GM18870 (cell line): ENCODE measurements around the gene HHATL.

ENCODE experiments used
- ATAC-seq: cut with Tn5 transposase; IDR thresholded peaks from one replicate; pipeline ENCODE4 v1.9.1; 2021; ENCODE audit warnings: moderate library complexity; ENCODE audit not compliant: unreplicated experiment

HHATL gene, protein sequence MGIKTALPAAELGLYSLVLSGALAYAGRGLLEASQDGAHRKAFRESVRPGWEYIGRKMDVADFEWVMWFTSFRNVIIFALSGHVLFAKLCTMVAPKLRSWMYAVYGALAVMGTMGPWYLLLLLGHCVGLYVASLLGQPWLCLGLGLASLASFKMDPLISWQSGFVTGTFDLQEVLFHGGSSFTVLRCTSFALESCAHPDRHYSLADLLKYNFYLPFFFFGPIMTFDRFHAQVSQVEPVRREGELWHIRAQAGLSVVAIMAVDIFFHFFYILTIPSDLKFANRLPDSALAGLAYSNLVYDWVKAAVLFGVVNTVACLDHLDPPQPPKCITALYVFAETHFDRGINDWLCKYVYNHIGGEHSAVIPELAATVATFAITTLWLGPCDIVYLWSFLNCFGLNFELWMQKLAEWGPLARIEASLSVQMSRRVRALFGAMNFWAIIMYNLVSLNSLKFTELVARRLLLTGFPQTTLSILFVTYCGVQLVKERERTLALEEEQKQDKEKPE

DNA sequence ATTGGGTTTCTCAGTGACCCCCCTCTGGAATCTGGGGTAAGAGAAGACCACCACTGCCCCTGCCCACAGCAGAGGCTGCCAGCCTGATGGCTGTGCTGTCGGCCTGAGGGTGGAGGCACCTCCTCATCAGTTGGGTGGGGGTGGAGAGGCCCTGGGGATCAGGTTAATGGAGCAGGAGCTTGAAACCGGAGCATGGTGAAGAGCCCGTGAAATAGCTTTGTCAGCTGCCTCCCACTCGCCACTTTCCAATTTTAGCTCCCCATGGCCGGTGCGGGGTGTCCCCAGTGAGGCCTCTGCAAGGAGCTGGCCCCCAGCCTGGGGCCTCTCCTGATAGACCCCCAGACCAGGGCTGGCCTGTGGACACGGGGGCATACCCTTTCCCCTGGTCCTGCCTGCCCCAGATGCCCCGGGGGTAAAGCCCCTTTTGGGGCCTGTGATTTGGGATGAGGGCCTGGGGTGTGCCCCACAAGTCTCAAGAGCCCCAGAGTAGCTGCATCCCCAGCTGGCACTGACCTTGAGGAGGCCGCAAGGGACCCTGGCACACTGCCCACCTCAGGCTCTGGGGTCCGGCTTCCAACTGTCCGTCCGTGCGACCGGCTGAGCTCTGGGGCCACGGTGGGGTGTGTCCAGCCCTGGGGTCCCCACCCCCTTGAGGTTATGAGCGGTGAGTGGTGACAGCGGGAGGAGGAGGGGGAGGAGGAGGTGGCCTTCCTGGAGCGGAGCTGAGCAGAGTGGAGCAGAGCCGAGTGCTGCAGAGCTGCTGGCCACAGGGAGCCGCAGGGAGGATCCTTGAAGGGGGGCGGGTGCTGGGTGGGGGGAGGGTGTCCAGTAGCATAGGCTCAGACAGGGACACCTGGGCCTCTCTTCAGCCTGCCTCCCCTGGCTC is at the start of gene HHATL:
TSS of gene HHATL (minus strand) at position 733 of the 886 bp plus-strand sequence. CDS start 1,972 bp downstream, outside the sequence.
- no peak for ATAC-seq

- ATAC-seq = no peak
Measured at GRCh38 chr3:42751609-42752008, 49.0 kb upstream of the HHATL start.

DNA sequence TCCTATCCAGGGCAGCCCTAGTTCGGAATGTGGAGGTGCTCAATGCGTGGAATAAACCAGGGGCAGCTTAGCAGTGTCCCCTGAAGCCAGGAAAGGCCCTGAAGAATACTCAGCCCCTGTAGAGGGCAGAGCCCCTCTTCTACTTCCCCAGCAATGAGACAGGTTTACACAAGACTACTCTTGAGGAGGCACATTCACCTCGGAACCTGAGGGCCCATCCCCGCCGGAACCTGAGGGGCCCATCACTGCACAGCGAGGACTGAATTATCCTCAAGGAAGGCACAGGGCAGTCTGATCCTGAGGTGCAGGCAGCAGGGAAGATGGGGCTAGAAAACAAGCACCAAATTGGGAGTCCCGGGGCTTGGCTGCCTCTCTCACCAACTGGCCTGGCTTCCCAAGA is 48.2 kb upstream of the HHATL start:
- no peak for ATAC-seq

DNA sequence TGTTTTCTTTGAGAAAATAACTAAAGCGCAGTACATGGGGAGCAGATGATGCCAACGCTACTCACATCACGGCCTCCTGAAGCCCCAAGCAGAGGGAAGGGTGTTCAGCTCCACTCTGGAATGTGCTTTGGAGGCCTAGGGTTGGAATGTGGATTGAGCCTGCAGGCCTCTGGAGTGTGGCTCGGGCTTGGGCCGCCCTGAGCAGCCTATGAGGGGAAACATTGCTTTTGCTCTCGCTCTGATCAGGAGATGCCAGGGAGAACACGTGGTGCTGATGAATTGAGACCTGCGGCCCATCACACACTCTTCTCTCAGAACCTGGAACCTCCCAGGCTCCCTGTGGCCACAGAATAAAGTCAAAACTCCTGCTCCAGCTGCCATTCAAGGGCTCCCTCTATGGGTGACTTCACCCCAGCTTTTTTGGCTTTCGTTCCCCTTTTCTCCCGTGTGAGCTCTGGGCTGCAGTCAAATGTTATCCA is 47.2 kb upstream of the HHATL start:
- no peak for ATAC-seq

GRCh38 chr3:42749025-42749752 is 46.6 kb upstream of the HHATL start:
- no peak for ATAC-seq

DNA sequence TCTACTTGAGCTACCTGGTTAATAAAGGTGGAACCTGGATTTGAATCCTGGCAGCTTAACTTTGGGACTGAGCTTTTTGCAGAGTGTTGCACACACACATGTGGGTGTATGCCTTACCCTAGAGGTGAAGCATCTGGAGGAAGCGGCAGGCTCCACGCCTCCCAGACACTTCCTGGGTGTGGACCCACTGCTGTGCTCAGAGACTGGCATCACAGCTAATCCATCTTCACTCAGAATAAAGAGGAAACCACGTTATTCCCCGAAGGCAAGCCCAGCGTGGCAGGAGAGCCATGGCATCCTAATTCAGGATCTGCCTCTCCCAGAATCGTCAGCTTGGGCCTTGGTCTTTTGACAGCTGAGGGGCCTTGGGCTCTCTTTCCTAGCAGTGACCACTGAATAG is 45.0 kb upstream of the HHATL start:
- no peak for ATAC-seq

DNA sequence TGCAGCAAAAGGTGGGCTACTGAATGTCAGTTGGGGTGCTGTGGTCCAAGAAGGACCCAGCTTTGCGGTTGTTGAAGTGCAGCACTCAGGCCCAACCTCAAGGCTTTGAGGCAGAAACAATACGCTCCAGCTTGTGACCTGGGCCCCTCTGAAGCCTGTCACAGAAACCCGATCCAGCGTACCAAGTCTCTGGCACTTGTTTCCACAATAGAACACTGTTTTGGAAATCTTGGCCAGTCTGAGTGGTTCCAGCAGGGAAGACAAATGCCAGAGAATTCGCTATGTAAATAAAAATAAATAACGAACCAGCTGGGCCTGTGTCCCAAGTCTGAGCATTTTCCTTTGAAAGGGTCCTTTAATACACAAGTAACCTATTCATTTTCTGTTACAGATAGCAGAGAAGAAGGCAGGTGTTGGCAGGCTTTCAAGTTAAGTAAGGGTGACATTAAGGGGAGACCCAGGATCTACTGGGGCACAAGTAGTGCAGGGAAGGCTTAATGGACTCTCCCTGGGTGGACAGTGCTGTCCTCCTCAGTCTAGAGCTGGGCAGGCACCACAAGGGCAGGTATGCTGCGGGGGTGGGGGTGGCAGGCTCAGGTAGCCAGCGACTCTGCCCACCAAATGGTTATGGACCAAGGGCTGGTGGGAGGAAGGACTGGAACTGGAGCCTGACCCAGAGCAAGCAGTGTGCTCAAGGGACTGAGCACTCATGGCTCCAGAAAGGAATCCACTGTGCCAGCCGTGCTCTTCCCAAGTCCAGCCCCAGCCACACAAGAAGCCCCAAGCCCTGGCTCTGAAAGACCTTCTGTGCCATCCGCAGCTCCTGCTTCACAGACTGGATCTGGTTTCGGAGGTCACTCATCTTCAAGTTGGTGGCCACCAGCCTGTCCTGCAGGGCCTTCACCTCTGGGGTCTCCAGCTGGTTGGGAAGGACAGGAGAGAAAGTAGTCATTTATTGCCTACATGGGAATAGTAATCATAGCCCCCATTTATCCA is 44.2 kb upstream of the HHATL start:
- ATAC-seq = no peak

DNA sequence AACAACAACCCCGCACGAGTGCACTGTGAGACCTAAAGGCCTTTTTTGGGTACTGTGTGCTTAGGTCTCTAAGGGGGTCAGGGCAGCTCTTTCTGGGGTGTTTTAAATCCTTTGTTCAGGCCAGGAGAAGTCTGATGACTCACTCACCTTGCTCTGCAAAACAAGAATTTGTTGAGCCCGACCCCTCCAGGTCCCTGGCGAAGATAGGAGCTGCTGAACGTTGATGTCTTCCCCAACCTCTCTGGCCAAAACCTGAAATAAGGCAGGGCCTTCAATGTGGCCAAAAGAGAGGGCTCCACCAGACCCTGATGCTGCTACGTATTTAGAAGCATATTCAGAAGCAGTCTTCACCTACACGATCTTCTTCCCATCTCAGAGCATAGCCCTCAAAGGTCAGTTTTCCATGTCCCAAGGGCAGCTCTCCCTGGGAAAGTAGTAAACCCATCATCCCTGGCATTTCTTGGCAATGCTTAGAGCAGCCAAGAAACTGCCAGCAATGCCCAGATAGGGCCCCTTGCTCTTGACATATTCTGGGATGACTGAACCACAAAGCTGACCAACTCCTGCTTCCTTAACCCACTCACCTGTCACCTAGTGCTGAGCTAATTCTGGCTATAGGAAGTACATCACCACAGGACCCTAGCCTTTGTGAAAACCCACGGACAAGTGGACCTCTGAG is 43.3 kb upstream of the HHATL start:
- ATAC-seq = no peak

GRCh38 chr3:42745291-42745745 is 42.7 kb upstream of the HHATL start:
- no peak for ATAC-seq

DNA sequence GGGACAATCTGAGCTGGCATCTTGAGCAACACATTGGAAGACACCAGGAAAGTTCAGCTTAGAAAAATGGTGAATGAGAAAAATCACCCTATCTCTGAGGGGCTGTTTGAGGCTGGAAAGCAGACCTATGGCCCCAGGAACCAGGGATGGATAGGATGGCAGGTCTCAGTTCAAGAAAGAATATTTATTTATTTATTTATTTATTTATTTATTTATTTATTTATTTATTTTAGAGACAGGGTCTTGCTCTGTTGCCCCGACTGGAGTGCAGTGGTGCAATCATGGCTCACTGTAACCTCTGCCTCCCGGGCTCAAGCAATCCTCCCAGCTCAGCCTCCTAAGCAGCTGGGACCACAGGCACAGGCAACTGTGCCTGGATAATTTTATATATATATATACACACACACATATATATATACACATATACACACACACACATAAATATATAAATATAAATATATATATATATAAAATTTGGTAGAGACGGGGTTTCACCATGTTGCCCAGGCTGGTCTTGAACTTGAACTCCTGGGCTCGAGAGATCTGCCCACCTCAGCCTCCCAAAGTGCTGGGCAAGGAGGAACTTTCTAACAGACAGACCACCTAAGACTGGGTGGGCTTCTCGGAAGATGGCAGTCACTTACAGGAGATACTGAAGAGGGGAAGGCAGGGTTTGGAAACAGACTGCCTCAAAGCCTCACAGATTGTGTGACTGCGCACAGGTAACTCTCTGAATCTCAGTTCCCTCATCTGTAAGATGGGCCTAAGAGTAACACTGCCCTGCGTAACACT is 40.8 kb upstream of the HHATL start:
- ATAC-seq = no peak

DNA sequence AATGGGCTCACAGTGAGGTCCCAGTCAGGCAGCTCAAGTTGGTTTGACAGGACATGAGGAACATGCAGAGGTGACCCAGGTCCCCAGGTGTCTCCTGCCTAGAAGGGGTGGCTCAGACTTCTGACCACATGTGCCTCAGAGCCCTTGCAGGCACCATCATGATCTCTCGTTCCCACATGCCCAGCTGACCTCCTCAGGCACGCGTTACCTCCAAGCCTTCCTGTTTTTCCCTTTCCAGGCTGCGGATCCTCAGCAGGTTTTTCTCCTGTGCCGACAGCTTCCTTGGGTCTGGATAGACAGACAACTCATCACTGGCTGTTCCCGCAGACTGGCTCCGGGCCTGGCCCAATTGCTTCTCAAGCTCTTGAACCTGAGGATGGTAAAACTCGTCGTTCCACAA is 40.1 kb upstream of the HHATL start:
- ATAC-seq = no peak

- ATAC-seq = no peak
Measured at GRCh38 chr3:42742259-42742658, 39.7 kb upstream of the HHATL start.

- no peak for ATAC-seq
Measured at GRCh38 chr3:42741796-42742195, 39.2 kb upstream of the HHATL start.

- no peak for ATAC-seq
Measured at GRCh38 chr3:42739401-42740158, 37.0 kb upstream of the HHATL start.

- ATAC-seq = no peak
Measured at GRCh38 chr3:42736531-42736930, 33.9 kb upstream of the HHATL start.

GRCh38 chr3:42736081-42736480 is 33.5 kb upstream of the HHATL start:
- ATAC-seq = no peak

DNA sequence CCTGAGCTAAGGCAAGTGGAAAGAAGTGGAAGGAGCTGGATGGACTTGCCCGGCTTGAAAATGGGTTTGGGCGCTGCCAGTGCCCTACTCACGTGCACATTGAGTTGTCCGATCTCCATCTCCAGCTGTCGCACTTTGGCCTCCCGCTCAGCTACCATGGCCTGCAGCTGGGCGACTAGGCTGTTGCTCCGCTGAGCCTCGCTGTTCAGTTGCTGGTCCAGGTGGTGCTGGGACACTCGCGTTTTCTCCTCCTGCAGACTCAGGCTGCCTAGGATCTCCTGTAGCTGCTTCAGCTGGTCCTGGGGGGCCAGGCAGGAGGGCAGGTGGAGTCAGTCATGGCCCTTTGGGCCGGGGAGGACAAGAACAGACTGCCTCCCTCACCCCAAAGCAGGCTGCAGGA is 33.0 kb upstream of the HHATL start:
- no peak for ATAC-seq

- no peak for ATAC-seq
Measured at GRCh38 chr3:42735019-42735418, 32.4 kb upstream of the HHATL start.
